Measurements from ENCODE around the gene POLDIP3. TPM values are rescaled to one million over a fixed set of nuclear protein-coding genes. Genes with fewer than 3 reads are reported as not detected.
A peak's percentile ranks its signal among the peaks of the same experiment; 100 is the strongest.

The POLDIP3 gene
- total and polyA plus RNA-seq, 2 experiments from 2014 or later, result 31.4 to 40.3 TPM

DNA sequence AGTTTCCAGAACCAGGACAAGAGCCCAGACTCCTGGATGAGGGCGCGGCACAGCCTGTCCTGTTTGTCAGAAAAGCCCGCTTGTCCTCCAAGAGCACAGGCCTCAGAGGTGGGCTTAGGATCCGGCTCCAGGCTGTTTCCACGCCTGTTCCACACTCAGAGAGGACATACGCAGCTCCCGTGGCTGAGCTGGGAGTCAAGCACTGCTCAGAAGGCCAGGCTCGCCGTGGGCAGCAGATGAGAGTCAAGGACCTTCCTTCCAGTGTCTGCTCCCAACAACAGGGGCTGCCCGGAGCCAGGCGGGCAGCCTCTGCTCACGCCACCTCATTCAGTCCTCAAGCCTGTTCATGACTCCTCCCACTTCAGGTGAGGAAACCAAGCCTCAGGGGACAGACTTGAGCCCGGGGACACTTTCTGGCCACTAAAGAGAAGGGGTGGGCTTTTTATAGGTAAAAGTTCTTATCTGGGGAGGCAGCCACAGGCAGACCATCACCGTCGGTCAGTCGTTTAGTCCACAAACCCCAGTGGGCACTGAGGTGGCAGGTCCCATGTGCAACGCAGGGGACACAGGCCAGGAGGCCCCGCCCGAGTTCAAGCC lies 30.8 kb upstream of the POLDIP3 start:
- WGBS (ENCODE audit: low lambda C conversion rate, missing lambda C conversion rate), result 66% methylated on average over 19 of the region's 19 CpGs
- TF ChIP-seq, protein P1, sequence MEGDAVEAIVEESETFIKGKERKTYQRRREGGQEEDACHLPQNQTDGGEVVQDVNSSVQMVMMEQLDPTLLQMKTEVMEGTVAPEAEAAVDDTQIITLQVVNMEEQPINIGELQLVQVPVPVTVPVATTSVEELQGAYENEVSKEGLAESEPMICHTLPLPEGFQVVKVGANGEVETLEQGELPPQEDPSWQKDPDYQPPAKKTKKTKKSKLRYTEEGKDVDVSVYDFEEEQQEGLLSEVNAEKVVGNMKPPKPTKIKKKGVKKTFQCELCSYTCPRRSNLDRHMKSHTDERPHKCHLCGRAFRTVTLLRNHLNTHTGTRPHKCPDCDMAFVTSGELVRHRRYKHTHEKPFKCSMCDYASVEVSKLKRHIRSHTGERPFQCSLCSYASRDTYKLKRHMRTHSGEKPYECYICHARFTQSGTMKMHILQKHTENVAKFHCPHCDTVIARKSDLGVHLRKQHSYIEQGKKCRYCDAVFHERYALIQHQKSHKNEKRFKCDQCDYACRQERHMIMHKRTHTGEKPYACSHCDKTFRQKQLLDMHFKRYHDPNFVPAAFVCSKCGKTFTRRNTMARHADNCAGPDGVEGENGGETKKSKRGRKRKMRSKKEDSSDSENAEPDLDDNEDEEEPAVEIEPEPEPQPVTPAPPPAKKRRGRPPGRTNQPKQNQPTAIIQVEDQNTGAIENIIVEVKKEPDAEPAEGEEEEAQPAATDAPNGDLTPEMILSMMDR (IDR thresholded peaks at IDR 0.05; ENCODE audit: poor library complexity), result no peak
- TF ChIP-seq EZH2phosphoT487 (IDR thresholded peaks at IDR 0.05; ENCODE audit: low read depth, severe bottlenecking, unreplicated experiment) (no peak), EZH2 (IDR thresholded peaks at IDR 0.05; ENCODE audit: borderline replicate concordance) (no peak)
- Histone ChIP-seq H3K9me3 (ENCODE audit: low read depth) (no peaks in the 10 kb centered on the region), H3K9me2 (replicated peaks; ENCODE audit: insufficient read depth) (no peaks in the 10 kb centered on the region), H3K4me3 (no peak overlapping the region), H2AFZ (no peak overlapping the region), H3K27ac (peak overlapping the region; percentile 100), H3K4me1 (ENCODE audit: insufficient read depth) (peaks cover 76% of the 10 kb centered on the region), H3K36me3 (replicated peaks; ENCODE audit: insufficient read depth, low read depth) (no peaks in the 10 kb centered on the region), H4K20me1 (ENCODE audit: insufficient read depth, poor library complexity, severe bottlenecking) (peaks cover 29% of the 10 kb centered on the region), H3K27me3 (no peaks in the 10 kb centered on the region), H3K4me2 (peak overlapping the region; percentile 92), H3K79me2 (peaks cover 91% of the 10 kb centered on the region)
- no peak for DNase-seq (ENCODE audit: low spot score)

DNA sequence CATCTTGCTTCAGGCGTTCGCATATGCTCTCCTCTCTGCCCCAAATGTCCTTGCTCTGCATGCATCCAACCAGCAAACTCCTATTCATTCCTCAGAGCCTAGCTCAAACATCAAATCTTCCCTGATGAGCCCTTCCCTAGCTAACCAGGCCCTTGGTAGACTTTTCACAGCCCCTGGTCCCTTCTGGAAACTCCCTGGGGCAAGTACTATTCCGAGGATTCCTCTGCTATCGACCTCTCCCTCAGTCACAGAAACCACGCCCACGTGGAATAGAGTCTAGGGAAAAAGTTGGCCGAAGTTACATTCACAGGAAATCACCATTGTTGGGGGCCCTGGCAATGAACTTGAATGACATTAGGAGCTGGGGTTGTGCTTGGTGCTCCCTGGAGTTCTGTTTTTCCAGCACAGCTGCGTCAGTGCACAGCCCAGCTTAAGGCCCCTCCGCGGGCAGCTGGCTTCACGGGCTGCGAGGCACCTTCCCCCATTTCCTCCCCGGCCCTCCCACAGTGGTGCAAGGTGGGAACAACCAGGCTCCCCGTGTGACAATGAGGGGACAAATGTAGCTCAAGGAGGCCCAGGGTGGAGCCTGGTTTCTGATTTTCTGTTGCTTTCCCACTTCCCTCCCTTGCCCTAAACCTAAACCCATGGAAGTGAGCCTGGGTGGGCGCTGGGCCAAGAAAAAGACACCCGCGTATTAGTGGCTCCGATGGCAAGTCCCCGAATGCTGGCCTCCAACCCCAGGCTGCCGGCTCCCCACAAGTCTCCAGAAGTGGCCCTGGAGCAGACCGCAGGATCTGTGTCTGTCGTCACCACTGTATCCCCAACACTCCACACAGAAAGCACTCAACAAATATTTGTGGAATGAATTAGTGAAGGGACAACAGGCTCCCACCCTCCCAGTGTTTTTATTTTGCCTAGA lies 30.0 kb upstream of the POLDIP3 start:
- no peak overlapping the region for H3K4me3 ChIP-seq

DNA sequence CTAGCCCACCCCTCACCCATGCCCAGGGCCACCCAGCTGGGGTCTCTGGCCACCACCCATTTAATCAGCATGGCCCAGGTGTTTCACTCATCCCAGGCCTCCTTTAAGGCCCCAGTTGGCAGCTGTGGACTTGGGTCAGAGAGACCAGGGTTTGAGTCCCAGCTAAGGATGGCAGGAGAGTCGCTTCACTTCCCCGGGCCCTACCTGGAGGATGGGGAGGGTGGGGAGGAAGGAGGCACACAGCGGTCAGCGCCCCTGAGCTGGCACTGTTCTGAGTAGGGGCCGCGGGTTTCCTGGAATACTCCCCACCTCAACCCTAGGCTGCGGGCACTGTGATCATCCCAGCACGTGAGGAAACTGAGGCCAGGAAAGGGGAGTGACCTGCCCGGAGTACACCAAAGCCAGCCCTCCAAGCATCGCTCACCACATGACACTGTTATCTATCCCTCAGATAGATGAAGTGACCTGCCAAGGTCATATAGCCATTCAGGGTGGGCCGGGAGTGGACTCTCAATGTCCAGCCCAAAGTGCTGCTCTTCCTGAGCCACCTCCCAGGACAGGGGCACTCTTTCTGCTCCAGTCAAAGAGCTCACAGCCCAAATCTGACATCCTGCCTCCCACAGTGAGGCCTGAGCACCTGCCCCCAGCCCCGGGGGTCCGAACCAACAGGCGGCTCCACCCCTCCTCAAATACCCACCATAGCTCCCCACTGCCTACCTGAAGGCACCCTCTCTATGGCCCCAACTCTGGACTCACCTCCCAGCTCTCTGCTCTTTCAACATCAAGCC lies 29.1 kb upstream of the POLDIP3 start:
- peak; percentile 3 for DNase-seq (ENCODE audit: low spot score)
- Histone ChIP-seq H3K4me3 (no peak overlapping the region), H3K36me3 (replicated peaks; ENCODE audit: insufficient read depth, low read depth) (no peaks in the 10 kb centered on the region), H3K9me2 (replicated peaks; ENCODE audit: insufficient read depth) (no peaks in the 10 kb centered on the region), H3K9me3 (ENCODE audit: low read depth) (no peaks in the 10 kb centered on the region), H2AFZ (no peak overlapping the region), H4K20me1 (ENCODE audit: insufficient read depth, poor library complexity, severe bottlenecking) (peaks cover 29% of the 10 kb centered on the region), H3K27me3 (no peaks in the 10 kb centered on the region), H3K79me2 (peaks cover 97% of the 10 kb centered on the region), H3K4me2 (peak overlapping the region; percentile 92), H3K27ac (peak overlapping the region; percentile 100), H3K4me1 (ENCODE audit: insufficient read depth) (peaks cover 74% of the 10 kb centered on the region)
- 94% methylated on average over 14 of the region's 14 CpGs for WGBS (ENCODE audit: low lambda C conversion rate, missing lambda C conversion rate)
- TF ChIP-seq EZH2 (IDR thresholded peaks at IDR 0.05; ENCODE audit: borderline replicate concordance) (no peak), EZH2phosphoT487 (IDR thresholded peaks at IDR 0.05; ENCODE audit: low read depth, severe bottlenecking, unreplicated experiment) (no peak)
- TF ChIP-seq, protein P1 (IDR thresholded peaks at IDR 0.05; ENCODE audit: poor library complexity), result no peak

More for the DNA sequence above, 30.0 kb upstream of the POLDIP3 start:
- peak; percentile 52 for DNase-seq (ENCODE audit: low spot score)
- Histone ChIP-seq H3K36me3 (replicated peaks; ENCODE audit: insufficient read depth, low read depth) (no peaks in the 10 kb centered on the region), H3K27ac (peak overlapping the region; percentile 100), H3K4me2 (peak overlapping the region; percentile 92), H2AFZ (no peak overlapping the region), H3K9me3 (ENCODE audit: low read depth) (no peaks in the 10 kb centered on the region), H4K20me1 (ENCODE audit: insufficient read depth, poor library complexity, severe bottlenecking) (peaks cover 29% of the 10 kb centered on the region), H3K9me2 (replicated peaks; ENCODE audit: insufficient read depth) (no peaks in the 10 kb centered on the region), H3K79me2 (peaks cover 94% of the 10 kb centered on the region), H3K27me3 (no peaks in the 10 kb centered on the region), H3K4me1 (ENCODE audit: insufficient read depth) (peaks cover 75% of the 10 kb centered on the region)
- 49% methylated on average over 22 of the region's 22 CpGs for WGBS (ENCODE audit: low lambda C conversion rate, missing lambda C conversion rate)
- TF ChIP-seq, protein P1 (IDR thresholded peaks at IDR 0.05; ENCODE audit: poor library complexity), result no peak
- TF ChIP-seq EZH2phosphoT487 (IDR thresholded peaks at IDR 0.05; ENCODE audit: low read depth, severe bottlenecking, unreplicated experiment), result no peak

Measured in hepatocyte (in vitro differentiated cells).